ENCODE data around the gene TBX21.
A peak's percentile ranks its signal among the peaks of the same experiment; 100 is the strongest.
"Not testable (repeated sequence)": the region's sequence is repeated elsewhere in the genome, so short reads cannot be mapped to it uniquely, and the experiment has no call there.

TBX21 gene

GRCh38 chr17:47733674-47734410, 806 bp downstream of the TBX21 start:
- DNase-seq, result no peak

- no peak for DNase-seq
Measured at GRCh38 chr17:47735139-47735464, 2.1 kb downstream of the TBX21 start.

GRCh38 chr17:47735536-47736011, 2.5 kb downstream of the TBX21 start:
- DNase-seq, result no peak

GRCh38 chr17:47736501-47737495, 3.8 kb downstream of the TBX21 start:
- DNase-seq, result no peak

- no peak for DNase-seq
Measured at GRCh38 chr17:47738178-47738577, 5.1 kb downstream of the TBX21 start.

- DNase-seq, result no peak
Measured at GRCh38 chr17:47739150-47739549, 6.1 kb downstream of the TBX21 start.

- DNase-seq, result not testable (repeated sequence)
Measured at GRCh38 chr17:47739945-47740344, 6.9 kb downstream of the TBX21 start.

GRCh38 chr17:47741109-47741792, 8.2 kb downstream of the TBX21 start:
- DNase-seq, result peak; percentile 59

GRCh38 chr17:47741793-47742145, 8.7 kb downstream of the TBX21 start:
- DNase-seq, result no peak

GRCh38 chr17:47742319-47743181, 9.5 kb downstream of the TBX21 start:
- peak; percentile 54 for DNase-seq

- DNase-seq, result no peak
Measured at GRCh38 chr17:47744168-47745036, 11.4 kb downstream of the TBX21 start.

- DNase-seq, result no peak
Measured at GRCh38 chr17:47745037-47745380, 12.0 kb downstream of the TBX21 start.

GRCh38 chr17:47751471-47751870, 18.4 kb downstream of the TBX21 start:
- no peak for DNase-seq

- DNase-seq, result no peak
Measured at GRCh38 chr17:47757386-47757785, 24.4 kb downstream of the TBX21 start.

- no peak for DNase-seq
Measured at GRCh38 chr17:47760409-47761140, 27.5 kb downstream of the TBX21 start.

- DNase-seq, result peak; percentile 24
Measured at GRCh38 chr17:47762728-47763127, 29.7 kb downstream of the TBX21 start.

GRCh38 chr17:47763913-47764582, 31.0 kb downstream of the TBX21 start:
- DNase-seq, result no peak

GRCh38 chr17:47773649-47774048, 40.6 kb downstream of the TBX21 start:
- DNase-seq, result not testable (repeated sequence)

- no peak for DNase-seq
Measured at GRCh38 chr17:47774331-47774730, 41.3 kb downstream of the TBX21 start.

GRCh38 chr17:47774987-47775580, 42.0 kb downstream of the TBX21 start:
- no peak for DNase-seq
